ENCODE measurements around the gene ARHGAP1.

ARHGAP1 gene

GRCh38 chr11:46643986-46644385 lies 56.4 kb downstream of the ARHGAP1 start:
- no peak for TF ChIP-seq SIN3A (IDR thresholded peaks at IDR 0.05; ENCODE audit: borderline replicate concordance, insufficient read depth, low read length)
- TF ChIP-seq POLR2AphosphoS5 (IDR thresholded peaks at IDR 0.05; ENCODE audit: low read depth, low read length) = no peak
- no peak for TF ChIP-seq REST (IDR thresholded peaks at IDR 0.05; ENCODE audit: insufficient read depth in 1 of 2, low read depth in 2 of 2, low read length in 2 of 2)

- no peak for TF ChIP-seq SIN3A (IDR thresholded peaks at IDR 0.05; ENCODE audit: borderline replicate concordance, insufficient read depth, low read length)
- no peak for TF ChIP-seq FOXP2 (optimal IDR thresholded peaks at IDR 0.05; ENCODE audit: borderline replicate concordance, extremely low read depth, extremely low read length, insufficient read depth)
- no peak for TF ChIP-seq REST (IDR thresholded peaks at IDR 0.05; ENCODE audit: insufficient read depth in 1 of 2, low read depth in 2 of 2, low read length in 2 of 2)
- no peak for TF ChIP-seq POLR2AphosphoS5 (IDR thresholded peaks at IDR 0.05; ENCODE audit: low read depth, low read length)
- TF ChIP-seq TAF1 (IDR thresholded peaks at IDR 0.05; ENCODE audit: borderline replicate concordance, insufficient read depth, low read length) = no peak
Observed at GRCh38 chr11:46643531-46643930, 56.9 kb downstream of the ARHGAP1 start.

GRCh38 chr11:46642627-46643335 lies 57.6 kb downstream of the ARHGAP1 start:
- TF ChIP-seq REST (IDR thresholded peaks at IDR 0.05; ENCODE audit: insufficient read depth in 1 of 2, low read depth in 2 of 2, low read length in 2 of 2) (no peak), TAF1 (IDR thresholded peaks at IDR 0.05; ENCODE audit: borderline replicate concordance, insufficient read depth, low read length) (no peak), SIN3A (IDR thresholded peaks at IDR 0.05; ENCODE audit: borderline replicate concordance, insufficient read depth, low read length) (no peak), POLR2AphosphoS5 (IDR thresholded peaks at IDR 0.05; ENCODE audit: low read depth, low read length) (no peak), FOXP2 (optimal IDR thresholded peaks at IDR 0.05; ENCODE audit: borderline replicate concordance, extremely low read depth, extremely low read length, insufficient read depth) (no peak)

GRCh38 chr11:46641639-46642038 lies 58.8 kb downstream of the ARHGAP1 start:
- TF ChIP-seq SIN3A (IDR thresholded peaks at IDR 0.05; ENCODE audit: borderline replicate concordance, insufficient read depth, low read length) (no peak), POLR2AphosphoS5 (IDR thresholded peaks at IDR 0.05; ENCODE audit: low read depth, low read length) (no peak), TAF1 (IDR thresholded peaks at IDR 0.05; ENCODE audit: borderline replicate concordance, insufficient read depth, low read length) (no peak), FOXP2 (optimal IDR thresholded peaks at IDR 0.05; ENCODE audit: borderline replicate concordance, extremely low read depth, extremely low read length, insufficient read depth) (no peak), REST (IDR thresholded peaks at IDR 0.05; ENCODE audit: insufficient read depth in 1 of 2, low read depth in 2 of 2, low read length in 2 of 2) (no peak)
